GM12874 (cell line): ENCODE measurements around the gene RBM39.

Experiments
- CTCF ChIP-seq: IDR thresholded peaks from 2 replicates; pipeline ENCODE4 v1.5.1; 2011; ENCODE audit warnings: low read depth, mild to moderate bottlenecking, control low read depth, low read length, moderate library complexity; ENCODE audit not compliant: insufficient read depth

Gene RBM39

GRCh38 chr20:35665949-35666288, 76.1 kb downstream of the RBM39 start:
- no peak for TF ChIP-seq CTCF

- no peak for TF ChIP-seq CTCF
These were observed 77.4 kb downstream of the RBM39 start, which contains the start of the genes CPNE1 and RBM12 for GRCh38 chr20:35664466-35665206. CPNE1 (minus strand) TSS chr20:35664900; CDS start chr20:35632923, 31,977 bp downstream. RBM12 (minus strand) TSS chr20:35664900; CDS start chr20:35655322, 9,578 bp downstream.

- no peak for TF ChIP-seq CTCF
These were observed 78.3 kb downstream of the RBM39 start for GRCh38 chr20:35663516-35664465.

- no peak for TF ChIP-seq CTCF
These were observed 79.5 kb downstream of the RBM39 start for GRCh38 chr20:35662551-35662950.

GRCh38 chr20:35661908-35662307, 80.2 kb downstream of the RBM39 start:
- TF ChIP-seq CTCF: no peak

- no peak for TF ChIP-seq CTCF
These were observed 81.0 kb downstream of the RBM39 start for GRCh38 chr20:35661053-35661452.
